GM18861 (cell line): ENCODE data around the gene SH3PXD2A.

Experiments used
- ATAC-seq: cut with Tn5 transposase; IDR thresholded peaks from one replicate; pipeline ENCODE4 v1.9.1; 2021; ENCODE audit not compliant: unreplicated experiment

SH3PXD2A gene

GRCh38 chr10:103836273-103836672, 19.1 kb downstream of the SH3PXD2A start:
- ATAC-seq: no peak

DNA sequence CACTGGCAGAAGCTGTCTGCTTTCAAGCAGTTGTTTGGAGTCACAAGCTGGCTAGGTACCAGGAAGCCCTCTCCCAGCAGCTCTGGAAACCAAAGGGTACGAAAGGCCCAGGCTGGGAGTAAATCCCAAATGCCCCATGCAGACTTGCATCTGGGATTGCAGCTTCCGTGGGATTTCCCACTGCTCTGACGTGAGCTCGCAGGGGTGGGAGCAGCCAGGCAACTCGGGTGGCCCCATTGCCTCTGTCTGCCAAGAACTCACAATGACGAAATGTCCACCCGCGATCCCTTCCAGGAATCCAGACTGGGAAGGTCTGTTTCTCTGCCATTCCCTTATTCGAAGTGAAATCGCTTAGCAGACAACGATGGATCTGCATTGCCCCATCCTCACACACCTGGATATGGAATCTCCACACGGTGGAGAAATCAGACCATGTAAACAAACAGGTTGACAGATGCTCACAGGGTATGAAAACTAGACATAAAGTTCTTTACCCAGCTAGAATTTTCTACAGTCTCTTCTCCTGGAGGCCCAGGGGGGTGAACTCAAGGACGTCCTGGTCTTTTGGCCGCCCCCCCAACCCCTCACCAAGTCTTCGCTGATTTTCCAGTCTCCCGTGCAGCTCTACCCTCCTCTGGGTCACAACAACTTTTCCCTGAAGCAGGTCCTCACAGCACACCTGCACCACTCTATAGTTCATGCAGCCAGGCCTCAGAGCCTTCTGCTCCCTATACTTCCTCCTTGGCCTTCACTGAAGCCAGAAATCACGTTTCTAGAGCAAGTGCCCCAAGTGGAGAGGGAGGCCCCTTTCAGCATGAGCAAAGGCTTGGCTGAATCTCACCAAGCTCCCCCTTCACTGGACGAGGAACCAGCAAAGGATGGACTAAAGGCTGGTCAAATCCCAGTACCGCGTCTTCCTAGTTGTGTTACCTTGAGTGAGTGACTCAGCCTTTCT, 20.0 kb downstream of the SH3PXD2A start:
- ATAC-seq: no peak

DNA sequence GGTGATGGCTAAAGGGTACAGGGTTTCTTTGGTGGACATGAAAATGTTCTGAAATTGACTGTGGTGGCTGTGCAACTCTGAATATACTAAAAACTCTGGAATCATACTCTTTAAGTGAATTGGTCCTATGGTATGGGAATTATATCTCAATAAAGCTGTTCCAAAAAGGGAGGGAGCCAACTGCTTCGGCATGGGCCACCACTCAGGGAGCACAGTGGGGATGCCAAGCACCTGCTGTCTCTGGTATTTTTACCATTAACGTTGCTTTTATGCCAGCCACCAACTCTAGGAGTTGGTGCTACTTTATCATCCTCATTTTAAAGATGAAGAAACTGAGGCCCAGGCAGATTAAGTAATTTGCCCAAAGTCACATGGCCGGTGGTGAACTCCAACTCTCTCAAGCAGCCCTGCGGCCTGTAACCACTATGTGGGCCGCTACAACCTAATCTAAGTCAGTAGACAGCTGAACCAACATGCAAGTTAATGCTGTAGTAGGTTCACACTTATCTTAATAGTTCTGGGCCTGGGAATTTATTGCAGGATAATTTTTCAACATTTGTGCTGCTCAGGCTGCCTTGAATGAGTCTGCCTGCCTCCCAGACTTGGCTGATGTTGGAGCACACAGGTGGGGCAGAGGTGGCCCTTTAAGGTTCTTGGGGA, 20.8 kb downstream of the SH3PXD2A start:
- ATAC-seq: no peak

DNA sequence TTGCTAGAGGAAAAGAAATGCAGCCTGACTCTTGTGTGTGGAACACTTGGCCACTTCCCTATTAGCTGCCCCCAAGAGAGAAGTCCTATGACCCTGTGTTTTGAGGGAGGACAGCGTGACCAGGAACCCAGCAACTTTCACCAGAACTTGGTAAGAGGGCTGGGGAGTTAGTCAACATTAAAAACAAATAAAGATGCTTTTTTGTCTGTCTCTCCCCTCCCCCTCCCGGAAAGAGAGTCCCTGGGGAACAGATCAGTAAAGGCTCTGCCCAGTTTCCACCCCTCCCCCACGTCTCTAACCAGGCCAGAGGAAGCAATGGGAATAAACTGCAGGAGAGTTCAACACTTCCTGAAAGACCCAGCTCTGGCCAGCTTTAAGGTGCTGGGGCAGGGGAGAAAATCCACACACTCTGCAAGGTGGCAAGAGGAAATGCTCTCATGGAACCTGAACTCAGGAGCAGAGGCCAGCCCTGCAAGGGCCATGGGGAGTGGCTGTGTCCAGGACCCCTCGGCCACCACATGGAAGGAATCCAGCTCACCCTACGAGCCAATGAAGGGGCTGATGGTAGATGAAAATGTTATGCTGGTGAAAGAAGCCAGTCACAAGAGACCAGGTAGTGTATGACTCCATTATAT, 21.5 kb downstream of the SH3PXD2A start:
- no peak for ATAC-seq

GRCh38 chr10:103832806-103833205, 22.6 kb downstream of the SH3PXD2A start:
- ATAC-seq: no peak

- ATAC-seq: no peak
Measured at GRCh38 chr10:103829838-103830465, 25.4 kb downstream of the SH3PXD2A start.

- no peak for ATAC-seq
Measured at GRCh38 chr10:103829278-103829677, 26.1 kb downstream of the SH3PXD2A start.

- ATAC-seq: no peak
Measured at GRCh38 chr10:103828587-103829197, 26.7 kb downstream of the SH3PXD2A start.

DNA sequence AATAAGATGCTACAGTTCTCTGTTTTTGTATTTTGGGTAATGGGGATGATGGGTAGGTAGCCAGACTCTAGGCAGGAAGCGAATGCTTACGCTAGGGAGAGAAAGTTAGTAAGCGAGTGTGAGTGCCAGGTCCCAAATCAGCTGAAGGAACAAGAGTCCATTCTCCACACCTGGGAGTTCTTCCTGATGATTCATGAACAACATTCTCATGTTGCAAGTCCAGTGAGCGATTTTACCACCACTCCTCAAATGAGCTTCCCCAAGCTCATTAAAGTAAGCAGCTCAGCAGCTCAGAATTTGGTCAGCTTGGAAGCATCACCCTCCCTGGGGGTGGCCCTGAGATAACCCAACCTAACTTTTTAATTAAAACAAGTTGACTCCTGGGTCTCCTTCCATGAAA, 27.3 kb downstream of the SH3PXD2A start:
- no peak for ATAC-seq

DNA sequence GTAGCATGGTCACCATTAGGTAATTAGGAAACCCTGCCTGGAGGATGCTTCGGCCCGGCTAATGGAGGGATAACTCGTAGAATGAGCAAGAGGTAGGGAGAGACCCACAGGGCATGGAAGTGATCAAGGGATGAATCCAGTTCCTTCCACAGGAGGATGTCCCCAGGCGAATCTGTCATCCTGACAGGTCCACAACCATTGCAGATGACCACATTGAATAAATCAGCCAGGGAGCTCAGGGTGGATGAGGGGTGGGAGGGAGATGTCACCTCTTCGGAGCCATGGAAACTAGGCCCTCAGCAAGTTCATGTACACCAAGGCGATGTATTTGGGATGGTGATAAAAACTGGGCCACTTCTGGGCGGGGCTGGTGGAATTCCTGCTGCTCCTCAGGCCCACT, 28.5 kb downstream of the SH3PXD2A start:
- no peak for ATAC-seq

GRCh38 chr10:103824281-103824680, 31.1 kb downstream of the SH3PXD2A start:
- no peak for ATAC-seq

- ATAC-seq: no peak
Measured at GRCh38 chr10:103823706-103824272, 31.6 kb downstream of the SH3PXD2A start.

- no peak for ATAC-seq
Measured at GRCh38 chr10:103822800-103823199, 32.6 kb downstream of the SH3PXD2A start.

DNA sequence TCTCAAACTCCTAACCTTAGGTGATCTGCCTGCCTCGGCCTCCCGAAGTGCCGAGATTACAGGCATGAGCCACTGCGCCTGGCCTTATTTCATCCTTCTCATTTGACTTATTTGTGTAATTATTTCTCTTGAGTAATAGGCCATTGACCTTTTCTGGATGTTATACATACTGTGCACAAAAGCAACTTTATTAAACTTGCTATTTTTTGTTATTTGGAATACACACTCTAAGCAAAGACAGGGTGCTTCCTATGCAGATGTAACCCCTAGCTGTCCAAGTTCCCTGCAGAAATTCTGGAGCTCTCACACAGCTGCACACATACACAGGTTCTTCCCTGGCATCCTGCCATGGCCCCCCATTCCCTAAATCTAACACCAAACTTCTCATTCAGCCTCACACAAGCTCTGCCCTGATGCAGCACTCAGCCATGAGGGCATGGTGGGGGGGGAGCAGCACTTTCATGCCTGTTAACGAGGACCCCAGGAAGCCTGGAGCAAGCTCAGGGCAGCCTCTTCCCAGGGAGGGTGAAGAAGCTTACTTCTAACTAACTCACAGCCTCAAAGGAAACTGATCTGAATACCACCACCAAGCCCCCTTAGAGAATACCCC, 33.2 kb downstream of the SH3PXD2A start:
- ATAC-seq: no peak

- no peak for ATAC-seq
Measured at GRCh38 chr10:103820101-103821062, 35.0 kb downstream of the SH3PXD2A start.

GRCh38 chr10:103819493-103819892, 35.9 kb downstream of the SH3PXD2A start:
- no peak for ATAC-seq

DNA sequence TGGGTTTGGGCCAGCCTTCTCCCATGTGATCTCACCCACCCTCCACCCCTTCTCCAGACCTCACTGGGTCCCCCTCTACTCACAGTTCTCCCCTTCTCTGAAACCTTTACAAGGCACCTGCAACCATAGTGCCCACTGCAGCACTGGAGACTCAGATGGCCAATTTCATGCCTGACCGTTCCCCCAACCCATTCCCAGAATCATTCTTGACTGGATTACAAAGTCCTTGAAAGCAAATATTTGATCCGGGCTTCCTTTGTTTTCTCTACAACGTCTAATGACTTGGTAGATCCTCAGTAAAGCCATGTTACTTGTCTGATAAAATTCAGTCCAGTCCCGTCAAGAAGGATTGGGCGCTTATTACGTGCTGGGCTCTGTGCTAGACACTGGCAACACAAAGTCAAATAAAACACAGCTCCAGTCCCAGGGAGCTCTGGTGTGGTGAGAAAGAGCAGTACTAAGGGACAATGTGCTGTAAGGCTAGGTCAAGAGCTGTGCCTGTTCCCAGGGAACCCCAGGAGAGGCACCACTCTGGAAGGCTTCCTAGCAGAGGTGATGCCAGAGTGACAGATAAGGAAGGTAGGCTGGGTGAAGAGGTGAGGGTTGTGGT, 36.5 kb downstream of the SH3PXD2A start:
- ATAC-seq: no peak

GRCh38 chr10:103818105-103818504, 37.3 kb downstream of the SH3PXD2A start:
- ATAC-seq: no peak

GRCh38 chr10:103816431-103816830, 38.9 kb downstream of the SH3PXD2A start:
- ATAC-seq: no peak
